ENCODE results near the gene AADACL3. TPM values are rescaled to one million over a fixed set of nuclear protein-coding genes. Genes with fewer than 3 reads are reported as not detected.
"Not testable (repeated sequence)": the region's sequence is repeated elsewhere in the genome, so short reads cannot be mapped to it uniquely, and the experiment has no call there.

Gene AADACL3
- total RNA-seq, 2 experiments from 2014 or later = not detected

DNA sequence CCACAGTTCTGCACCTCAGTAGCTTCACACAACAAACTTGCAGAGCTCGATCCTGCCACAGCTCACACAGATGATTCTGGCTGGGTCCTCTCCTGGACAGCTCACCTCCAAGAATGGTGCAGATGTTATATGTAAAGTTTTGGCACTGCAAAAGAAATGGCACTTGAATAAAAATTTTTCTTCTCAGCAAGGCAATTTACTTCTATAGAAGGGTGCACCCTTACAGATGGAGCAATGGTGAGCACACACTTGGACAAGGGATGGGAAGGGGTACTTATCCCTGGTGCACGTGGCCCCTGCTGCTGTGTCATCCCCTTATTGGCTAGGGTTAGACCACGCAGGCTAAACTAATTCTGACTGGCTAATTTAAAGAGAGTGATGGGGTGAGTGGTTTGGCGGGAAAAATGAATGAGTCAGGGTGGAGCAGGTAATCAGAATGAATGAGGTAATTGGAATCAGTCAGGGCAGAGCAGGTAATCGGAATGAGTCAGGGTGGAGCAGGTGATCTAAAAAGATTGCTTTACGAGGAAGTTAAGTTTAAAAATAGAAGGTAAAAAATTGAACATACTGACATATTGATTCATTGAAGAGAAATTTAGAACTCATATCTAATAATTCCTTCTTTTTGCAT is 12.0 kb upstream of the AADACL3 start:
- DNase-seq (no peak), ATAC-seq (no peak)
- intact Hi-C loops (cut with DNase I, micrococcal nuclease) = no loop called here
- ChIA-PET POLR2A (no interaction called here), CTCF (no interaction called here)
- Mint-ChIP-seq H3K4me1 (no peaks in the 10 kb centered on the region), H3K9me3 (ENCODE audit: low read depth) (peaks cover 18% of the 10 kb centered on the region), H3K27me3 (peaks cover 21% of the 10 kb centered on the region), H3K36me3 (ENCODE audit: low read depth) (no peaks in the 10 kb centered on the region), H3K4me3 (no peak overlapping the region), H3K27ac (no peak overlapping the region)

DNA sequence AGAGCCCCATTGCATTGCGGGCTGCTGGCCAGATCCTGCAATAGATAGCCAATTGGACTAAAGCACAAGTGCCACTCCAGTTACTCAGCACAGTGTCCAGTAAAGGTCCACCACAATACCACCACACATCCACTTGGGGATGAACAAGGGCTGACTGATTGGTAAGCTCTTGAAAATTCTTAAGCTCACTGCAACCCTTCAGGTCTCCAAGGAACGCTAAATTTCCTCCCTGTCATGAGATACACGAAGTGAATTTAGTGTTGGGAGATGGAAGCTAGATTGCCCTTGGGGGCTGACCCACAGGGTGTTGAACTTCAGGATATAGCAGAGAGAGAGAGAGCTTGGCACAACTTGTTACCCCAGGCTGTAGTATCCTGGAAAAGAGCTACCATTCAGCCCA is 9.8 kb upstream of the AADACL3 start:
- Mint-ChIP-seq H3K4me1 (no peaks in the 10 kb centered on the region), H3K36me3 (ENCODE audit: low read depth) (no peaks in the 10 kb centered on the region), H3K27ac (no peak overlapping the region), H3K4me3 (no peak overlapping the region), H3K27me3 (peaks cover 10% of the 10 kb centered on the region), H3K9me3 (ENCODE audit: low read depth) (peaks cover 18% of the 10 kb centered on the region)
- ChIA-PET POLR2A (no interaction called here), CTCF (interaction anchor here (0.6 kb wide), 2 partner anchors 434 to 908 kb away, joined by 3 read pairs; no protein-coding TSS in a partner anchor)
- ATAC-seq (no peak), DNase-seq (no peak)
- intact Hi-C loops (cut with DNase I, micrococcal nuclease) = no loop called here

DNA sequence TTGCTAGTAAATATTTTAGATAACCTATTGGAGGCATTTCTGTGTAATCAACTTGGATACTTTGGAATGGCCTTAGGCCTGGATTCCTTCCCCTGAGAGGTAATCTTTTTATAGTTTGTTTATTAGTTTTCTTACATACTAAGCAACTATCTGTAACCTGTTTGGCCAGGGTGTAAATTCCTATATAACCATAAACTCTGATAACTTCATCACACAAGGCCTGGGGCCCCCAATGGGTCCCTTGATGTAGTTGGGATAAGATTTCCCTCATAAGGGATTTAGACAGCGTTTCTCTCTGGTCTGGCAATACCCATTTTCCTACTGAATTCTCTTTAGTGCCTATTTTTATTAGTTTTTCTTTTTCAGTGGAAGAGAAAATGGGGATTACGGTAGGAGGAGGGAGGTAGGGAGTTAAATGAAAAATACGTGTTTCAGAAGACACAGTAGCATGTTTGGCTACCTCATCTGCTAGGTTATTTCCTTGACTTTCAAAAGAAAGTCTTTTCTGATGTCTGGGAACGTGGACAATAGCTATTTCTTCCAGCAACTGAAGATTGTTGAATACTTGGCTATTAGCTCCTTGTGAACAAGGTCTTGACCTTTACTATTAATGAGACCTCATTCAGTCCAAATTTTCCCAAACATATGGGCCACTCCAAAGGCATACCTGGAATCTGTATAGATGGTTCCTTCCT is 7.4 kb upstream of the AADACL3 start:
- no peak for DNase-seq
- ChIA-PET POLR2A (no interaction called here), CTCF (interaction anchor here (0.8 kb wide), 1 partner anchor 82 kb away, joined by 3 read pairs; no protein-coding TSS in a partner anchor)
- intact Hi-C loops (cut with DNase I, micrococcal nuclease) = no loop called here
- Mint-ChIP-seq H3K36me3 (ENCODE audit: low read depth) (no peaks in the 10 kb centered on the region), H3K27ac (no peak overlapping the region), H3K4me1 (no peaks in the 10 kb centered on the region), H3K9me3 (ENCODE audit: low read depth) (peaks cover 14% of the 10 kb centered on the region), H3K27me3 (peaks cover 13% of the 10 kb centered on the region), H3K4me3 (no peak overlapping the region)
- ATAC-seq = no peak

DNA sequence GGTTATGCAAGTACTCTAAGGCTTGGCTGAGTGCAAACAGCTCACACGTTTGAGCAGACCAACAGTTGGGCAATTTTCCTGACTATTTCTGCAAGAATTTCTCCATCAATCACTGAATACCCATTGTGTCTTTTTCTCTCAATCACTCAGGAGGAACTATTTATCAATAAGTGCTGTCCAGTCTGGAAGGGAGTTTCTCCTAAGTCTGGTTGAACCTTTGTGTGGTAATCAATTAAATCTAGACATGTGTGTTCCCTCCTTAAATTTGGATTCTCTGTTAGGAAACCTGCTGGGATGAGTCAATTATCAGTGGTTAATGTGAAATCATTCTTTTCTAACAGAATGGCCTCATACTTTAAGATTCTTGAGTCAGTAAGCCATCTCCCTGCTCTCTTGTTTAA is 6.8 kb upstream of the AADACL3 start:
- CTCF ChIA-PET = interaction anchor here (0.8 kb wide), 1 partner anchor 82 kb away, joined by 3 read pairs; no protein-coding TSS in a partner anchor
- Mint-ChIP-seq H3K27ac (no peak overlapping the region), H3K4me1 (no peaks in the 10 kb centered on the region), H3K4me3 (no peak overlapping the region), H3K9me3 (ENCODE audit: low read depth) (peaks cover 9% of the 10 kb centered on the region), H3K27me3 (peaks cover 15% of the 10 kb centered on the region), H3K36me3 (ENCODE audit: low read depth) (no peaks in the 10 kb centered on the region)
- intact Hi-C loops (cut with DNase I, micrococcal nuclease) = no loop called here
- ATAC-seq (no peak), DNase-seq (no peak)
- POLR2A ChIA-PET = no interaction called here

DNA sequence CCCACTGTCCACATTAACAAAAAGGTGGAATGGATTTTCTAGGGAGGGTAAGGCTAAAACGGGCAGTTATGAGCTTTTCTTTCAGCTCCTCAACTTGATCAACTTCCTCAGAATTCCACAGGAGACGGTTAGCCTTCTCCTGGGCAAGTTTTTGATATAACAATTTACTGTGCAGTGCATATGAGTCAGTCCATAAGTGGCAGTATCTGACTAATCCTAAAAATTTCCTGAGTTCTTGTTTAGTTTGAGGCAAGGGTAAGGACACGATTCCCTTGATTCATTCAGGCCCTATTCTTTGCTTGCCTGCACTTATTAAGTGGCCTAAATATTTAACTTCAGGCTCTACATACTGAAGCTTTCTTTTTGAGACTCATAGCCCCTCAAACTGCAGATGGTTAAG is 6.2 kb upstream of the AADACL3 start:
- Mint-ChIP-seq H3K36me3 (ENCODE audit: low read depth) (no peaks in the 10 kb centered on the region), H3K27me3 (peaks cover 14% of the 10 kb centered on the region), H3K4me3 (no peak overlapping the region), H3K27ac (no peak overlapping the region), H3K4me1 (no peaks in the 10 kb centered on the region), H3K9me3 (ENCODE audit: low read depth) (peaks cover 4% of the 10 kb centered on the region)
- no peak for ATAC-seq
- DNase-seq = no peak
- intact Hi-C loops (cut with DNase I, micrococcal nuclease) = no loop called here
- POLR2A ChIA-PET = no interaction called here
- CTCF ChIA-PET = no interaction called here

DNA sequence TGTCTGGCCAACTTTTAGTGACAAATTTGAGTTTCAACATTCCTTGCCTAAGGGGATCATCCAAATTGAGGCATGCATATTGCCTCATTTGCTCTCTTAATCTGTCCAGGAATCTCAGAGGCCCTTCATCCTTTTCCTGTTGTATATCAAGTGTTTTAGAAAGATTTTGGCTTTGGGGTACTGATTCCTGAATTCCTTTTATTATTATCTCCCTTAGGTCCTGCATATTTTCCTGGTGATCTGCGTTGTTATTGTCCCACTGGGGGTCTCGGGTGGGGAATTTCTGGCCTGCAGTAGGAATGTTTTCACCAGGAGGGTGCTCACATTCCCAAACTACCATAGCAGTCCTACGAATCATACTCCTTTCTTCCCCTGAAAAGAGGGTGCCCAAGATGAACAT is 4.4 kb upstream of the AADACL3 start:
- Mint-ChIP-seq H3K27ac (no peak overlapping the region), H3K27me3 (peaks cover 15% of the 10 kb centered on the region), H3K9me3 (ENCODE audit: low read depth) (no peaks in the 10 kb centered on the region), H3K36me3 (ENCODE audit: low read depth) (no peaks in the 10 kb centered on the region), H3K4me1 (no peaks in the 10 kb centered on the region), H3K4me3 (no peak overlapping the region)
- ATAC-seq (no peak), DNase-seq (no peak)
- ChIA-PET CTCF (no interaction called here), POLR2A (no interaction called here)
- intact Hi-C loops (cut with DNase I, micrococcal nuclease) = no loop called here

DNA sequence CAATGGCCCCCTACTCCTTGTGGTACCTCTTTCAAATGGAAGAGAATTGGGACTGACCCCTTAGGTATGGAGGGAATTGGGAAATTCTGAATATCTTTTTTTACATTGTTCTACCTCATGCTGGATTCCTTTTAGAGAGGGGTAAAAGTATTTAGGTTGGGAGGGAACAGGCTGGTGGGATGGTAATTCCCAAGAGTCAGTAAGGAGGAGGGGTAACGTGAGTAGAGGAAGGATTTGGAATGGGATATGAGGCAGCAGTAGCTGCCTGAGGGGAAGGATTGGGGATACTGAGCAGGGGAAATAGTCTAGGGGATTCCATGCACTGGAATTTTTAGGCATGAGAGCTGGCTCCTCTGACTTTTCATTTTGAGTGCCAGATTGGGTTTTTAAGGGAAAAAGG is 3.8 kb upstream of the AADACL3 start:
- intact Hi-C loops (cut with DNase I, micrococcal nuclease) = no loop called here
- Mint-ChIP-seq H3K36me3 (ENCODE audit: low read depth) (no peaks in the 10 kb centered on the region), H3K27ac (no peak overlapping the region), H3K27me3 (peaks cover 16% of the 10 kb centered on the region), H3K9me3 (ENCODE audit: low read depth) (no peaks in the 10 kb centered on the region), H3K4me3 (no peak overlapping the region), H3K4me1 (no peaks in the 10 kb centered on the region)
- POLR2A ChIA-PET = no interaction called here
- DNase-seq = no peak
- CTCF ChIA-PET = no interaction called here
- no peak for ATAC-seq

DNA sequence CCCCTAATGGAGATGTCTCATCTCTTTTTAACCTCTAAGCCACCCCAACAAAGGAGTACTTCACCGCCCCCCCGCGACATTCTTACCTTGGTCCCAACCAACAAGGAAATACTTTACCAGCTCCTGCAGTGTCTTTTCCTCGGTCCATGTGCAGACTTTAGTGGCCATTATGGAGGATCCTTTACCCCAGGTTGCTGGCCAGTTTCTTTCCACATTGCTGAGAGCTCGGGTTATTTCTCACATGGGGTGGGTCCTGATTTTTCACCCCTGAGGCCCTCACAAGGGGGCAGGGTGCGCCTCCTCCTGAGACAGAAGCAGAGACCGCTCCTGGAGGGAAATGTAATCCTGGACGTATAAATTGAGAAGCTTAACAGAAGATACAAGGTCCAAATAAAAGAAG is 3.0 kb upstream of the AADACL3 start:
- ATAC-seq (no peak), DNase-seq (no peak)
- H3K9me3 Mint-ChIP-seq (ENCODE audit: low read depth) = no peaks in the 10 kb centered on the region
- H3K27me3 Mint-ChIP-seq = peaks cover 16% of the 10 kb centered on the region
- no peaks in the 10 kb centered on the region for H3K4me1 Mint-ChIP-seq
- H3K4me3 Mint-ChIP-seq = no peak overlapping the region
- H3K36me3 Mint-ChIP-seq (ENCODE audit: low read depth) = no peaks in the 10 kb centered on the region
- ChIA-PET CTCF (no interaction called here), POLR2A (no interaction called here)
- intact Hi-C loops (cut with DNase I, micrococcal nuclease) = no loop called here
- no peak overlapping the region for H3K27ac Mint-ChIP-seq

DNA sequence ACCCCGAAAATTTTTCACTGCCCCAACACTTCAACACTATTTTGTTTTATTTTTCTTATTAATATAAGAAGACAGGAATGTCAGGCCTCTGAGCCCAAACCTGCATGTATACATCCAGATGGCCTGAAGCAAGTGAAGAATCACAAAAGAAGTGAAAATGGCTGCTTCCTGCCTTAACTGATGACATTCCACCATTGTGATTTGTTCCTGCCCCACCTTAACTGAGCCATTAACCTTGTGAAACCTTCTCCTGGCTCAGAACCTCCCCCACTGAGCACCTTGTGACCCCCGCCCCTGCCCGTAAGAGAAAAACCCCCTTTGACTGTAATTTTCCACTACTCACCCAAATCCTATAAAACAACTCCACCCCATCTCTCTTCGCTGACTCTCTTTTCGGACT is 2.3 kb upstream of the AADACL3 start:
- not testable (repeated sequence) for H3K36me3 Mint-ChIP-seq (ENCODE audit: low read depth)

DNA sequence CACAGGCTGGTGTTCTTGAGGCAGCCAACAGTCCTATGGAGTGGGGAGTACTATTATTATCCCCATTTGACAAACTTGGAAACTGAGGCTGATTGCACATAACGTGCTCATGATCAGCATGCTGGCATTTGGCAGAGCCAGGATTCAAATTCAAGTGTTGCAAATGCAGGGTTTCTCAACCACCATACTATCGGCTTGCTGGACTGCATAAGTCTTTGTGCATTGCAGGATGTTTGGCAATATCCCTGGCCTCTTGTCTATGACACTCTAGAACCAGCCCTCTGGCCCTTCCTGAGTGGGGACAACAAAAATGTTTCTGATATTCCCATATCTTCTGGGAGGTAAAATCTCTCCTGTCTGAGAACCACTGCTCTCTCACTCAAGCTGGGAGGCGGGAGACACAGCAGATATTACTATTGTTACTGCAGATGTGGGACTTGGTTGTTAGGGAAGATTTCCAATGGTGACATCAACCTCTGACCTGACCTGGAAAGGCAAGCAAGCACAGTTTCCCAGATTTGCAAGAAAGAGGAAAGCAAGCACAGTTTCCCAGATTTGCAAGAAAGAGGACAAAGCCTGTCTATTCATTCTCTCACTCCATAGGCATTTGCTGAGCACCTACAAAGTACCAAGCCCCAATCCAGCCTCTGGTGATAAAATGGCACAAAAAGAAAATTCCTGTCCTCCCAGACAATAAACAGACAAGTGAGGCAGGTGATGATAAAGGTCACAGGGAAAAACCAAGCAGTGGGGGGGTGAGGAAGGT is 1.0 kb upstream of the AADACL3 start:
- ChIA-PET CTCF (interaction anchor here (0.6 kb wide), 1 partner anchor 450 kb away, joined by 3 read pairs; no protein-coding TSS in a partner anchor), POLR2A (no interaction called here)
- Mint-ChIP-seq H3K4me3 (no peak overlapping the region), H3K27ac (no peak overlapping the region), H3K4me1 (no peaks in the 10 kb centered on the region), H3K9me3 (ENCODE audit: low read depth) (no peaks in the 10 kb centered on the region), H3K27me3 (peaks cover 16% of the 10 kb centered on the region), H3K36me3 (ENCODE audit: low read depth) (no peaks in the 10 kb centered on the region)
- ATAC-seq (no peak), DNase-seq (no peak)
- intact Hi-C loops (cut with DNase I, micrococcal nuclease) = no loop called here

More for the DNA sequence above, 2.3 kb upstream of the AADACL3 start:
- POLR2A ChIA-PET; H3K4me3 Mint-ChIP-seq; CTCF ChIA-PET; DNase-seq; H3K4me1 Mint-ChIP-seq; H3K27ac Mint-ChIP-seq; intact Hi-C loops (cut with DNase I, micrococcal nuclease); H3K9me3 Mint-ChIP-seq (ENCODE audit: low read depth); ATAC-seq: not testable (repeated sequence)
- H3K27me3 Mint-ChIP-seq = peaks cover 16% of the 10 kb centered on the region

DNA sequence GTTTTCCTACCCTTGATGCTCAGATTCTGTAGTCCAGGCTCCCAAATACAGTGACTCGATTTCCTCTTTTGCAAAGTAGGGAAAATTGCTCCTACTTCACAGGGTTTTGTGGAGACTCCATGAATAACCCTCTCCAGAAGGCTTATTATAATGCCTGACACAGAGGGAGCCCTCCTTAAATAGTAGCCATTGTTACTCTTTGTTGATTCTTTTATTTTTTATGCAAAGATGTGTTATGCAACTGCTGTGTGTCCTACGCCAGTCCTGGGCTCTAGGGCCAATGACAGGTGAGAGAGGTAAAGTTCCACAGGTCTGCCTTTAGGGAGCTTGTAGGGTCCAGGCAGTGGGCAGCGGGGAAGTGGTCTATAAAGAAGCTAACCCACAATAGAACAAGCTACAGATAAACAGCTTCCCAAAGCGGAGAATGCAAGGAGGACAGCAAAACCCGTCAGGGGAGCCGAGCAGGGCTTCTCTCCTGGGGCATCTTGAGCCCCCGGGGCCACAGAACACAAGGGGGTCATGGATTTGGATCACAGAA is 1.5 kb downstream of the AADACL3 start:
- no peaks in the 10 kb centered on the region for H3K4me1 Mint-ChIP-seq
- POLR2A ChIA-PET = no interaction called here
- H3K9me3 Mint-ChIP-seq (ENCODE audit: low read depth) = no peaks in the 10 kb centered on the region
- CTCF ChIA-PET = no interaction called here
- DNase-seq (no peak), ATAC-seq (no peak)
- H3K27ac Mint-ChIP-seq = no peak overlapping the region
- no peak overlapping the region for H3K4me3 Mint-ChIP-seq
- H3K36me3 Mint-ChIP-seq (ENCODE audit: low read depth) = no peaks in the 10 kb centered on the region
- intact Hi-C loops (cut with DNase I, micrococcal nuclease) = no loop called here
- peaks cover 16% of the 10 kb centered on the region for H3K27me3 Mint-ChIP-seq

DNA sequence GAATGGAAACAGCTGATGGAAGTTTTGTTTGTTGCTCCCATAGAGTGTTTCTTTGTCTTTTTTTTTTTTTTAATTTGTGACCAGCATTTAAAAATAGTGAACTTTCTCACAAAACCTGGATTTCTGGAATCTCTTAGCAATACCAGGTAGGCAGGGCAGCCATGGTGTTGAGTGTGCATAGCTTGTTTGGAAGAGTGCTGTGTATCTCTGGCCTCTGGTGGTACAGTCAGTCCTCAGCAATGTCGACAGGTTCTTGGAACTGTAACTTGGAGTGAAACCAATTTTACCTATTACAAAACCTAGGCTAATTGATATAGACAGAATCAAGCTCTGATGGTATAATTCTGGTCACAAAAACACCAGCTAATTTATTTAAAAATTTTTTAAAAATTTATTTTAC is 6.7 kb downstream of the AADACL3 start:
- ATAC-seq = no peak
- ChIA-PET POLR2A (no interaction called here), CTCF (interaction anchor here (0.7 to 1.0 kb wide), 2 partner anchors 11 to 59 kb away, joined by 3 read pairs; no protein-coding TSS in a partner anchor)
- H3K9me3 Mint-ChIP-seq (ENCODE audit: low read depth) = no peaks in the 10 kb centered on the region
- no peak overlapping the region for H3K4me3 Mint-ChIP-seq
- no peaks in the 10 kb centered on the region for H3K4me1 Mint-ChIP-seq
- intact Hi-C loops (cut with DNase I, micrococcal nuclease) = no loop called here
- no peaks in the 10 kb centered on the region for H3K36me3 Mint-ChIP-seq (ENCODE audit: low read depth)
- DNase-seq = no peak
- H3K27me3 Mint-ChIP-seq = peaks cover 14% of the 10 kb centered on the region
- H3K27ac Mint-ChIP-seq = no peak overlapping the region
